ENCODE results near the gene CTNNBIP1.

Gene CTNNBIP1

GRCh38 chr1:9942939-9943788 is 33.1 kb upstream of the CTNNBIP1 start, which contains the start of the genes LZIC and NMNAT1:
Gene LZIC, minus strand, starts transcription at chr1:9943391. Its CDS starts 6,772 bp downstream, at chr1:9936619.
Gene NMNAT1, plus strand, starts transcription at chr1:9943475. Its CDS starts 28,599 bp downstream, at chr1:9972074.
- H3K36me3 ChIP-seq (ENCODE audit: insufficient read depth, low read length) = peaks cover 14% of the 10 kb centered on the region; the same call in 1 of the 2 replicates
- ATAC-seq (ENCODE audit: insufficient read depth, low read depth) (peak; percentile 98), DNase-seq (peak; percentile 89)
- H3K4me1 ChIP-seq (ENCODE audit: insufficient read depth, low read length) = peaks cover 31% of the 10 kb centered on the region
- H3K79me2 ChIP-seq (ENCODE audit: insufficient read depth, low read length) = peaks cover 34% of the 10 kb centered on the region
- no peaks in the 10 kb centered on the region for H3K9me3 ChIP-seq (ENCODE audit: insufficient read depth, low read length, severe bottlenecking)
- H3K4me3 ChIP-seq (ENCODE audit: low read depth in 1 of 2, low read length in 2 of 2) = peak within 1 kb of the TSS; percentile 71 to 88
- peak within 1 kb of the TSS; percentile 94 for H2AFZ ChIP-seq (ENCODE audit: low read depth, low read length)
- H3K27me3 ChIP-seq (ENCODE audit: insufficient read depth, low read length, poor library complexity) = no peaks in the 10 kb centered on the region
- peak within 1 kb of the TSS; percentile 85 for H3K9ac ChIP-seq (ENCODE audit: low read depth, low read length)
- H3K27ac ChIP-seq (ENCODE audit: low read length) = peak within 1 kb of the TSS; percentile 86
- peak within 1 kb of the TSS; percentile 87 for H3K4me2 ChIP-seq (ENCODE audit: insufficient read depth, low read length)
- no peak for TF ChIP-seq EZH2 (IDR thresholded peaks at IDR 0.05; ENCODE audit: borderline replicate concordance, low read depth, low read length, severe bottlenecking)
- TF ChIP-seq, protein P1, sequence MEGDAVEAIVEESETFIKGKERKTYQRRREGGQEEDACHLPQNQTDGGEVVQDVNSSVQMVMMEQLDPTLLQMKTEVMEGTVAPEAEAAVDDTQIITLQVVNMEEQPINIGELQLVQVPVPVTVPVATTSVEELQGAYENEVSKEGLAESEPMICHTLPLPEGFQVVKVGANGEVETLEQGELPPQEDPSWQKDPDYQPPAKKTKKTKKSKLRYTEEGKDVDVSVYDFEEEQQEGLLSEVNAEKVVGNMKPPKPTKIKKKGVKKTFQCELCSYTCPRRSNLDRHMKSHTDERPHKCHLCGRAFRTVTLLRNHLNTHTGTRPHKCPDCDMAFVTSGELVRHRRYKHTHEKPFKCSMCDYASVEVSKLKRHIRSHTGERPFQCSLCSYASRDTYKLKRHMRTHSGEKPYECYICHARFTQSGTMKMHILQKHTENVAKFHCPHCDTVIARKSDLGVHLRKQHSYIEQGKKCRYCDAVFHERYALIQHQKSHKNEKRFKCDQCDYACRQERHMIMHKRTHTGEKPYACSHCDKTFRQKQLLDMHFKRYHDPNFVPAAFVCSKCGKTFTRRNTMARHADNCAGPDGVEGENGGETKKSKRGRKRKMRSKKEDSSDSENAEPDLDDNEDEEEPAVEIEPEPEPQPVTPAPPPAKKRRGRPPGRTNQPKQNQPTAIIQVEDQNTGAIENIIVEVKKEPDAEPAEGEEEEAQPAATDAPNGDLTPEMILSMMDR (IDR thresholded peaks at IDR 0.05; ENCODE audit: borderline replicate concordance, extremely low read depth, low read length, poor library complexity, severe bottlenecking) = no peak
- H4K20me1 ChIP-seq (ENCODE audit: insufficient read depth, low read length) = no peaks in the 10 kb centered on the region

- peak overlapping the region; percentile 94 for H2AFZ ChIP-seq (ENCODE audit: low read depth, low read length)
- ATAC-seq (ENCODE audit: insufficient read depth, low read depth) = peak; percentile 53
- peak; percentile 45 for DNase-seq
- H3K4me3 ChIP-seq (ENCODE audit: low read depth in 1 of 2, low read length in 2 of 2) = peak overlapping the region; percentile 71 to 88
- H3K4me2 ChIP-seq (ENCODE audit: insufficient read depth, low read length) = peak overlapping the region; percentile 87
- H3K79me2 ChIP-seq (ENCODE audit: insufficient read depth, low read length) = peaks cover 34% of the 10 kb centered on the region
- H3K27me3 ChIP-seq (ENCODE audit: insufficient read depth, low read length, poor library complexity) = no peaks in the 10 kb centered on the region
- H3K9me3 ChIP-seq (ENCODE audit: insufficient read depth, low read length, severe bottlenecking) = no peaks in the 10 kb centered on the region
- peak overlapping the region; percentile 85 for H3K9ac ChIP-seq (ENCODE audit: low read depth, low read length)
- peaks cover 16% of the 10 kb centered on the region; the same call in 1 of the 2 replicates for H3K36me3 ChIP-seq (ENCODE audit: insufficient read depth, low read length)
- H3K27ac ChIP-seq (ENCODE audit: low read length) = peak overlapping the region; percentile 86
- TF ChIP-seq EZH2 (IDR thresholded peaks at IDR 0.05; ENCODE audit: borderline replicate concordance, low read depth, low read length, severe bottlenecking) = no peak
- TF ChIP-seq, protein P1 (IDR thresholded peaks at IDR 0.05; ENCODE audit: borderline replicate concordance, extremely low read depth, low read length, poor library complexity, severe bottlenecking) = peak; percentile 66
- H3K4me1 ChIP-seq (ENCODE audit: insufficient read depth, low read length) = peaks cover 31% of the 10 kb centered on the region
- H4K20me1 ChIP-seq (ENCODE audit: insufficient read depth, low read length) = no peaks in the 10 kb centered on the region
These were observed 32.4 kb upstream of the CTNNBIP1 start for GRCh38 chr1:9942399-9942938.

- H3K27me3 ChIP-seq (ENCODE audit: insufficient read depth, low read length, poor library complexity) = no peaks in the 10 kb centered on the region
- H3K36me3 ChIP-seq (ENCODE audit: insufficient read depth, low read length) = peaks cover 54% of the 10 kb centered on the region
- no peak for ATAC-seq (ENCODE audit: insufficient read depth, low read depth)
- no peak overlapping the region for H3K27ac ChIP-seq (ENCODE audit: low read length)
- no peaks in the 10 kb centered on the region for H3K4me1 ChIP-seq (ENCODE audit: insufficient read depth, low read length)
- H3K79me2 ChIP-seq (ENCODE audit: insufficient read depth, low read length) = no peaks in the 10 kb centered on the region
- no peak overlapping the region for H3K9ac ChIP-seq (ENCODE audit: low read depth, low read length)
- no peak overlapping the region for H3K4me2 ChIP-seq (ENCODE audit: insufficient read depth, low read length)
- no peak for DNase-seq
- H2AFZ ChIP-seq (ENCODE audit: low read depth, low read length) = no peak overlapping the region
- no peaks in the 10 kb centered on the region for H4K20me1 ChIP-seq (ENCODE audit: insufficient read depth, low read length)
- H3K9me3 ChIP-seq (ENCODE audit: insufficient read depth, low read length, severe bottlenecking) = no peaks in the 10 kb centered on the region
- H3K4me3 ChIP-seq (ENCODE audit: low read depth in 1 of 2, low read length in 2 of 2) = no peak overlapping the region
- TF ChIP-seq, protein P1 (IDR thresholded peaks at IDR 0.05; ENCODE audit: borderline replicate concordance, extremely low read depth, low read length, poor library complexity, severe bottlenecking) = no peak
- TF ChIP-seq EZH2 (IDR thresholded peaks at IDR 0.05; ENCODE audit: borderline replicate concordance, low read depth, low read length, severe bottlenecking) = no peak
These were observed 19.6 kb upstream of the CTNNBIP1 start for GRCh38 chr1:9929431-9930385.
